WTC11 (cell line): ENCODE measurements around the gene SLIT3. TPM values are rescaled to one million over a fixed set of nuclear protein-coding genes. Genes with fewer than 3 reads are reported as not detected.

ENCODE experiments used
- ATAC-seq: fragments of 200-7000 bp; cut with Tn5 transposase; 2 replicates; pipeline ENCODE4 v1.10.0; 2021; ENCODE audit warnings: mild to moderate bottlenecking, moderate library complexity
- CTCF ChIA-PET: fragments of 300-600 bp; sonication (Branson Sonifier 250); formaldehyde crosslinking; loops from one replicate; lab custom pipeline; 2021; ENCODE audit warnings: antibody characterized with exemption; lab: Charles Lee
- POLR2A ChIA-PET: fragments of 350-600 bp; sonication (Branson Sonifier 250); formaldehyde crosslinking; loops from one replicate; lab custom pipeline; 2021; ENCODE audit warnings: antibody characterized with exemption; lab: Charles Lee
- DNase-seq: peaks from one replicate; pipeline ENCODE4 v3.0.0; 2021; ENCODE audit warnings: low spot score
- H3K27ac Mint-ChIP-seq: 2 replicates; pipeline ENCODE4 v1.8.0; 2021; ENCODE audit warnings: mixed read lengths
- H3K27me3 Mint-ChIP-seq: 2 replicates; pipeline ENCODE4 v1.8.0; 2021; ENCODE audit warnings: low read depth, mild to moderate bottlenecking, moderate library complexity, mixed read lengths
- H3K36me3 Mint-ChIP-seq: 2 replicates; pipeline ENCODE4 v1.8.0; 2021; ENCODE audit warnings: mixed read lengths
- H3K4me1 Mint-ChIP-seq: 2 replicates; pipeline ENCODE4 v1.8.0; 2022; ENCODE audit warnings: mixed read lengths
- H3K4me3 Mint-ChIP-seq: 2 replicates; pipeline ENCODE4 v1.8.0; 2021; ENCODE audit warnings: mild to moderate bottlenecking, moderate library complexity, mixed read lengths
- H3K9me3 Mint-ChIP-seq: 2 replicates; pipeline ENCODE4 v1.8.0; 2021; ENCODE audit warnings: mixed read lengths
- AFF4 ChIP-seq: sonication (generic); formaldehyde crosslinking; IDR thresholded peaks from 2 replicates; pipeline ENCODE4 v1.8.1; 2023; ENCODE audit warnings: mild to moderate bottlenecking, missing genetic modification reagents, borderline replicate concordance
- ATF2 ChIP-seq: sonication (generic); formaldehyde crosslinking; IDR thresholded peaks from 2 replicates; pipeline ENCODE4 v1.8.1; 2022; ENCODE audit warnings: low read depth, missing genetic modification reagents, borderline replicate concordance
- CREM ChIP-seq: sonication (generic); formaldehyde crosslinking; IDR thresholded peaks from 2 replicates; pipeline ENCODE4 v1.8.1; 2022; ENCODE audit warnings: mild to moderate bottlenecking, missing genetic modification reagents, moderate library complexity
- EMX1 ChIP-seq: fragments of 250-450 bp; sonication (Bioruptor Pico); IDR thresholded peaks from 2 replicates; pipeline ENCODE4 v1.8.0; 2021; ENCODE audit warnings: mild to moderate bottlenecking
- ETV6 ChIP-seq: sonication (generic); formaldehyde crosslinking; IDR thresholded peaks from 2 replicates; pipeline ENCODE4 v1.8.1; 2022; ENCODE audit warnings: mild to moderate bottlenecking, missing genetic modification reagents
- HMGXB4 ChIP-seq: sonication (generic); formaldehyde crosslinking; IDR thresholded peaks from 2 replicates; pipeline ENCODE4 v1.8.1; 2023; ENCODE audit warnings: mild to moderate bottlenecking, moderate library complexity, missing genetic modification reagents
- JUN ChIP-seq: sonication (generic); formaldehyde crosslinking; IDR thresholded peaks from 2 replicates; pipeline ENCODE4 v1.8.0; 2023; ENCODE audit warnings: mild to moderate bottlenecking, missing genetic modification reagents
- MLX ChIP-seq: sonication (generic); formaldehyde crosslinking; IDR thresholded peaks from 2 replicates; pipeline ENCODE4 v1.8.1; 2023; ENCODE audit warnings: mild to moderate bottlenecking, missing genetic modification reagents, moderate library complexity
- MYBL2 ChIP-seq: sonication (generic); formaldehyde crosslinking; IDR thresholded peaks from 2 replicates; pipeline ENCODE4 v1.8.1; 2023; ENCODE audit warnings: mild to moderate bottlenecking, moderate library complexity, missing genetic modification reagents
- NR2C2 ChIP-seq: sonication (generic); formaldehyde crosslinking; IDR thresholded peaks from 2 replicates; pipeline ENCODE4 v1.8.0; 2022; ENCODE audit warnings: mild to moderate bottlenecking, missing genetic modification reagents
- RORB ChIP-seq: fragments of 250-450 bp; sonication (Bioruptor Pico); IDR thresholded peaks from 2 replicates; pipeline ENCODE4 v1.9.0; 2021; ENCODE audit warnings: mild to moderate bottlenecking
- SP1 ChIP-seq: sonication (generic); formaldehyde crosslinking; conservative IDR thresholded peaks from 2 replicates; pipeline ENCODE4 v1.8.1; 2022; ENCODE audit warnings: missing genetic modification reagents
- TEAD1 ChIP-seq: sonication (generic); formaldehyde crosslinking; IDR thresholded peaks from 2 replicates; pipeline ENCODE4 v1.8.0; 2022; ENCODE audit warnings: mild to moderate bottlenecking, missing genetic modification reagents
- TEAD4 ChIP-seq: sonication (generic); formaldehyde crosslinking; IDR thresholded peaks from 2 replicates; pipeline ENCODE4 v1.8.0; 2022; ENCODE audit warnings: mild to moderate bottlenecking, missing genetic modification reagents
- ZNF219 ChIP-seq: sonication (generic); formaldehyde crosslinking; IDR thresholded peaks from 2 replicates; pipeline ENCODE4 v1.8.0; 2023; ENCODE audit warnings: missing genetic modification reagents, mild to moderate bottlenecking, borderline replicate concordance
- ZNF263 ChIP-seq: sonication (generic); formaldehyde crosslinking; IDR thresholded peaks from 2 replicates; pipeline ENCODE4 v1.8.1; 2022; ENCODE audit warnings: low read depth, mild to moderate bottlenecking, moderate library complexity, missing genetic modification reagents
- ZNF416 ChIP-seq: fragments of 250-450 bp; sonication (Bioruptor Pico); IDR thresholded peaks from 2 replicates; pipeline ENCODE4 v1.9.0; 2021; ENCODE audit warnings: mild to moderate bottlenecking, inconsistent platforms
- ZNF671 ChIP-seq: fragments of 250-450 bp; sonication (Bioruptor Pico); IDR thresholded peaks from 2 replicates; pipeline ENCODE4 v1.8.0; 2021; ENCODE audit warnings: mild to moderate bottlenecking
- total RNA-seq: library from RNA; stranded (reverse); gene quantifications from 3 replicates; pipeline ENCODE4 v1.2.3, GENCODE V29; 2021
- TF ChIP-seq, protein P1 (sequence below): sonication (generic); formaldehyde crosslinking; IDR thresholded peaks from 2 replicates; pipeline ENCODE4 v1.8.0; 2023; ENCODE audit warnings: missing genetic modification reagents, mild to moderate bottlenecking, borderline replicate concordance

SLIT3 gene
- total RNA-seq, 1 experiment from 2014 or later = 1.9 TPM

DNA sequence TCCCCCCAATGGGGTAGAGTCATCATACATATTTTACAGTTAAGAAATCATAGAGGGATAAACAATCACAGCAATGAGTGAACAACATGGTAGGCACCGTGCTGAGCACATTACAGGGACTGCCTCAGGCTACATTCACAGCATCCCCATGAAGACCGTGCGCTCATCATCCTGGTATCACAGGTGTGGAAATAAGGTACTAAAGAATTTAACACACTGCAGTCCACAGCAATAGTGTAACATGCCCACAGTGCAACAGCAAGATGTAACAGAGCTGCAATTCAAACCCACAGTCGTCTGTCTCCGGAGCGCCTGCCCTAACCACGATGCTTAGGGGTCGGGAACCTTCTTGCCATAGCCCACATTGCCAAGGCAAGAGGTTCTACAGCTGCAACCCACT lies 5.6 kb downstream of the SLIT3 start:
- Mint-ChIP-seq H3K9me3 (no peaks in the 10 kb centered on the region), H3K27ac (no peak overlapping the region), H3K4me1 (peaks cover 5% of the 10 kb centered on the region; the same call in 1 of the 2 replicates), H3K36me3 (no peaks in the 10 kb centered on the region), H3K27me3 (peaks cover 27% of the 10 kb centered on the region), H3K4me3 (no peak overlapping the region)
- no peak for DNase-seq
- no peak for ATAC-seq
- TF ChIP-seq ZNF219 (CRISPR knock-in tag) = no peak
- TF ChIP-seq JUN (CRISPR knock-in tag) = no peak
- TF ChIP-seq NR2C2 (CRISPR knock-in tag) = no peak
- TF ChIP-seq ETV6 (CRISPR knock-in tag) = no peak
- TF ChIP-seq EMX1 (CRISPR knock-in tag) = no peak
- no peak for TF ChIP-seq ZNF671 (CRISPR knock-in tag)
- no peak for TF ChIP-seq CREM
- ChIA-PET POLR2A (no interaction called here), CTCF (no interaction called here)

- POLR2A ChIA-PET = no interaction called here
- TF ChIP-seq CREM (no peak), AFF4 (no peak), TEAD1 (CRISPR knock-in tag) (no peak), MLX (CRISPR knock-in tag) (no peak), HMGXB4 (CRISPR knock-in tag) (no peak), ZNF416 (CRISPR knock-in tag) (no peak), RORB (CRISPR knock-in tag) (no peak), ATF2 (CRISPR knock-in tag) (no peak), TEAD4 (CRISPR knock-in tag) (no peak), MYBL2 (CRISPR knock-in tag) (no peak), ZNF263 (no peak), ETV6 (CRISPR knock-in tag) (no peak), SP1 (CRISPR knock-in tag) (no peak)
- TF ChIP-seq, protein P1, sequence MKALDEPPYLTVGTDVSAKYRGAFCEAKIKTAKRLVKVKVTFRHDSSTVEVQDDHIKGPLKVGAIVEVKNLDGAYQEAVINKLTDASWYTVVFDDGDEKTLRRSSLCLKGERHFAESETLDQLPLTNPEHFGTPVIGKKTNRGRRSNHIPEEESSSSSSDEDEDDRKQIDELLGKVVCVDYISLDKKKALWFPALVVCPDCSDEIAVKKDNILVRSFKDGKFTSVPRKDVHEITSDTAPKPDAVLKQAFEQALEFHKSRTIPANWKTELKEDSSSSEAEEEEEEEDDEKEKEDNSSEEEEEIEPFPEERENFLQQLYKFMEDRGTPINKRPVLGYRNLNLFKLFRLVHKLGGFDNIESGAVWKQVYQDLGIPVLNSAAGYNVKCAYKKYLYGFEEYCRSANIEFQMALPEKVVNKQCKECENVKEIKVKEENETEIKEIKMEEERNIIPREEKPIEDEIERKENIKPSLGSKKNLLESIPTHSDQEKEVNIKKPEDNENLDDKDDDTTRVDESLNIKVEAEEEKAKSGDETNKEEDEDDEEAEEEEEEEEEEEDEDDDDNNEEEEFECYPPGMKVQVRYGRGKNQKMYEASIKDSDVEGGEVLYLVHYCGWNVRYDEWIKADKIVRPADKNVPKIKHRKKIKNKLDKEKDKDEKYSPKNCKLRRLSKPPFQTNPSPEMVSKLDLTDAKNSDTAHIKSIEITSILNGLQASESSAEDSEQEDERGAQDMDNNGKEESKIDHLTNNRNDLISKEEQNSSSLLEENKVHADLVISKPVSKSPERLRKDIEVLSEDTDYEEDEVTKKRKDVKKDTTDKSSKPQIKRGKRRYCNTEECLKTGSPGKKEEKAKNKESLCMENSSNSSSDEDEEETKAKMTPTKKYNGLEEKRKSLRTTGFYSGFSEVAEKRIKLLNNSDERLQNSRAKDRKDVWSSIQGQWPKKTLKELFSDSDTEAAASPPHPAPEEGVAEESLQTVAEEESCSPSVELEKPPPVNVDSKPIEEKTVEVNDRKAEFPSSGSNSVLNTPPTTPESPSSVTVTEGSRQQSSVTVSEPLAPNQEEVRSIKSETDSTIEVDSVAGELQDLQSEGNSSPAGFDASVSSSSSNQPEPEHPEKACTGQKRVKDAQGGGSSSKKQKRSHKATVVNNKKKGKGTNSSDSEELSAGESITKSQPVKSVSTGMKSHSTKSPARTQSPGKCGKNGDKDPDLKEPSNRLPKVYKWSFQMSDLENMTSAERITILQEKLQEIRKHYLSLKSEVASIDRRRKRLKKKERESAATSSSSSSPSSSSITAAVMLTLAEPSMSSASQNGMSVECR (CRISPR knock-in tag) = no peak
- H3K9me3 Mint-ChIP-seq = no peaks in the 10 kb centered on the region
- DNase-seq (no peak), ATAC-seq (no peak)
- peaks cover 20% of the 10 kb centered on the region for H3K27me3 Mint-ChIP-seq
- H3K4me3 Mint-ChIP-seq = no peak overlapping the region
- H3K27ac Mint-ChIP-seq = no peak overlapping the region
- CTCF ChIA-PET = no interaction called here
- no peaks in the 10 kb centered on the region for H3K36me3 Mint-ChIP-seq
- no peaks in the 10 kb centered on the region for H3K4me1 Mint-ChIP-seq
These were observed 6.3 kb downstream of the SLIT3 start for GRCh38 chr5:169294621-169295020.
